GM12874 (cell line): ENCODE measurements around the gene VASH2.

Source experiments
- CTCF ChIP-seq: IDR thresholded peaks from 2 replicates; pipeline ENCODE4 v1.5.1; 2011; ENCODE audit warnings: low read depth, mild to moderate bottlenecking, control low read depth, low read length, moderate library complexity; ENCODE audit not compliant: insufficient read depth

VASH2 gene

GRCh38 chr1:212986551-212986950 lies 36.2 kb downstream of the VASH2 start:
- TF ChIP-seq CTCF = no peak

GRCh38 chr1:212987702-212988322 lies 37.5 kb downstream of the VASH2 start:
- no peak for TF ChIP-seq CTCF

GRCh38 chr1:212990276-212990675 lies 39.9 kb downstream of the VASH2 start:
- TF ChIP-seq CTCF = no peak

- no peak for TF ChIP-seq CTCF
Measured at GRCh38 chr1:212994926-212995325, 44.6 kb downstream of the VASH2 start.

- TF ChIP-seq CTCF = no peak
Measured at GRCh38 chr1:213003256-213003655, 52.9 kb downstream of the VASH2 start.

GRCh38 chr1:213008564-213008963 lies 58.2 kb downstream of the VASH2 start:
- TF ChIP-seq CTCF = no peak

- no peak for TF ChIP-seq CTCF
Measured at GRCh38 chr1:213014642-213015041, 64.3 kb downstream of the VASH2 start.
